Activated T-cell treated with anti-CD3 and anti-CD28 coated beads for 1 hour (primary cell): ENCODE data around the gene SIAH2.
A peak's percentile ranks its signal among the peaks of the same experiment; 100 is the strongest.
"Not testable (repeated sequence)": the region's sequence is repeated elsewhere in the genome, so short reads cannot be mapped to it uniquely, and the experiment has no call there.

Source experiments
- DNase-seq: peaks from one replicate; pipeline ENCODE4 v3.0.0-alpha.2; 2020; ENCODE audit warnings: low read depth

Gene SIAH2, protein sequence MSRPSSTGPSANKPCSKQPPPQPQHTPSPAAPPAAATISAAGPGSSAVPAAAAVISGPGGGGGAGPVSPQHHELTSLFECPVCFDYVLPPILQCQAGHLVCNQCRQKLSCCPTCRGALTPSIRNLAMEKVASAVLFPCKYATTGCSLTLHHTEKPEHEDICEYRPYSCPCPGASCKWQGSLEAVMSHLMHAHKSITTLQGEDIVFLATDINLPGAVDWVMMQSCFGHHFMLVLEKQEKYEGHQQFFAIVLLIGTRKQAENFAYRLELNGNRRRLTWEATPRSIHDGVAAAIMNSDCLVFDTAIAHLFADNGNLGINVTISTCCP

DNA sequence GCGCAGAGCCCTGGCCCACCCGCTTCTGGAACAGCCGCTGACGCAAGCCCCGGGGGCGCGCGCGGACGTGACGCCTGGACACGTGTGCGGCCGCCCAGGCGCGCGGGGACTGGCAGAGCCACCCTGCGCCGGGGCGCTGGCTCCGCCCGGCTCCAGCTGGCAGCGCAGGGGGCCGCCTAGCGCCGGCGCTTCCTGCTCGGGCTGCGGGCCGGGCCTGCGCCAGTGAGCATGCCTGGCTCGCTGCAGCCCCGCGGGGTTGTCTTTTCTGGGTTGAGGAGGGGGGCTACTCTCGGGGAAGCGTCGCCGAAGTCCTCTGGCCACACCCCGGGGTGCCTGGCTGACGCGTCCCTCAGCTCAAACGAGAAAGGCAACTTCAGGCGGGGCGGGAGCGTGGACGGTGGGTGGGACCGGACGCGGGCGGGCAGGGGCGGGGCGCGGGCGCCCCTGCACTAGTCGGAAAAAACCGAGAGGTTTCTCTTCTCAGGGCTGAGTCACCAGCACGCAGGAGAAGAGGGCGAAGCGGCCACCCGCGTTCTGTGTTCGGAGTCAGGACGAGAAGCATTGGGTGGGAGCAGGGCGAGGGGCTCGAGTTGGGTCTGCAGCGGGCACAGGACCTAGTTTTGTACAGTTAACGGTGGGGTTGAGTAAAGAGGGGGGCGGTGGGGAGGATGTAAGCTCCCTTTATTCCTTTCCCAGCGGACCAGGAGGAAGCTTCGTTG lies at the start of gene SIAH2:
Gene SIAH2 (minus strand): TSS at position 48 of the 719 bp plus-strand sequence. CDS start 320 bp downstream, outside the sequence.
- peak; percentile 87 for DNase-seq

DNA sequence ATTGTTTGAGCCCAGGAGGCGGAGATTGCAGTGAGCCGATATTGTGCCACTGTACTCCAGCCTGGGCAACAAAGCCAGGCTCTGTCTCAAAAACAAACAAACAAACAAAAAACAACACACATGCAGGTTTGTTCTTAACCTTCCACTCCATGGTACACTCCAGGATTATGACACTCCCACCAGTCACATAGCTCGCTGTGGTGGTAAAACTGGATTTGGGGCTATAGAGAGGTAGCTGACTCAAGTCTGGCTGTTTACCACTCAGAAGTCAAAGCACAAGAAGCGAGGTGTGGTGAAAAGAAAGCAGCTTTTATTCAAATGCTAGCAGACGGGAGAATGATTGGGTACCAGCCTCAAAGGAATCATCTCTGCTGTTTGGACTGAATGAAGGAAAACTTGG lies 49.0 kb upstream of the SIAH2 start:
- no peak for DNase-seq

DNA sequence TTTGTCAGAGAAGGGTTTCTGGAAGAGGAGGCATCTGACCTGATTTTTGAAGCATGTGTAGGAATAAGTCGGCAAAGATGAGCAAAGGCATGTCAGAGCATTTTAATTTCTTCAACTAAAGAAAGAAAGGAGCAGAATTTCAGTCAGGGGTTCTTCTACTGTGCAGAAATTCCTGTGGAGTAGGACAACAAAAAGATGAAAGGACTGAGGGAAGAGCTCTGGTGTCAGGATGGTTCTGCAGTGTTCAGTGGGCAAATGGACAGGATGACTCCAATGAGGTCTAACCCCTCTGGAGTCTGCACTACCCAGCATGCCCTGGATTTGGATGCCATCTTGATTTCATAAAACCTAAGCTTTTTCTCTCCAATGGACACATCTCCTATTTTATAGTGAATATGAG lies 47.7 kb upstream of the SIAH2 start:
- no peak for DNase-seq

DNA sequence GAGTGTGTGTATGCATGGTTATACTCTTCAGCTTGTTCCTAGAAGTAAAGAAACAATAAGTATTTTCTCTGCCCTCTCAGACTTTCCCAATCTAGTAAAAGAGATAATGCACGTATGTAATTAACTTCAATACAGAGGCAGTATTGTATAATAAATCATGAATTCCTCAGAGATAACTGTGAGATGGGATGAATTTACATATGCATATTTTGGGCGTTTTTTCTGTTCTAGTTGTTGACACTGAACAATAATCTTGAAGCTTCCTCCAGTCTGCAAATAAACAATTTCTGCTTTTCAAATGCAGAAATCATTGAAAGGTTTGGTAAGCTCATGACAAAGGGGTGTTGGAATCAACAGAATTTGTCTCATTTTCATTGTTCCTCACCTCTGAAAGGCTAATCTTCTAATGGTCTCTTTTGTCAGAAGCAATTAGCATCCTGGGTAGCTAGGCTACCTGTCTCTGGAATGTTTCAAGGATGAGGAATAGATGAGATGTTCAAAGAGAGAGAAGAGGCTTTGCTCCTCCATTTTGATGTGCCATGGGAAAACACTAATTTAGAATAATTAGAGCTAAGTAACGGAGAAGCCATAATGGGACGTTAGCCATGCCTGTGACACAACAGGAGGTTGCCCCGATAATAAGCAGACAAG lies 43.3 kb upstream of the SIAH2 start:
- no peak for DNase-seq

DNA sequence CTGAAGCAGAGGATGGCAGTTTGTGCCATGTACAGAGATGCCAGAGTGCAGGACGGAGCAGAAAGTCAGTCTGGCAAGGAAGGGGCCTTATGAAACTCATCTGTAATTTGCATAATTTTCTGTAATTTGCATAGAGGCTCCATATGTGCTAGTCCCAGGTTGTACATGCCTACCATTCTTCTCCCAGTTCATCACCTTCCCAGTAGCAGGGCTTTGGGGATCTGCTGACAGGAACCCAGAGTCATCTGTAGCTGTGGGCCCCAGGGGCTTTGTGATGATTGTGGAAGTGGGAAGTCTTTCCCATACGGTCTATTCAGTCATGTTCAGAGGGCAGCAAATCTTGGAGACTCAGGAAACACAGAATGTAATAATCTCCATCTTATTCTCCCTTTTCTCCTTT lies 42.4 kb upstream of the SIAH2 start:
- no peak for DNase-seq

DNA sequence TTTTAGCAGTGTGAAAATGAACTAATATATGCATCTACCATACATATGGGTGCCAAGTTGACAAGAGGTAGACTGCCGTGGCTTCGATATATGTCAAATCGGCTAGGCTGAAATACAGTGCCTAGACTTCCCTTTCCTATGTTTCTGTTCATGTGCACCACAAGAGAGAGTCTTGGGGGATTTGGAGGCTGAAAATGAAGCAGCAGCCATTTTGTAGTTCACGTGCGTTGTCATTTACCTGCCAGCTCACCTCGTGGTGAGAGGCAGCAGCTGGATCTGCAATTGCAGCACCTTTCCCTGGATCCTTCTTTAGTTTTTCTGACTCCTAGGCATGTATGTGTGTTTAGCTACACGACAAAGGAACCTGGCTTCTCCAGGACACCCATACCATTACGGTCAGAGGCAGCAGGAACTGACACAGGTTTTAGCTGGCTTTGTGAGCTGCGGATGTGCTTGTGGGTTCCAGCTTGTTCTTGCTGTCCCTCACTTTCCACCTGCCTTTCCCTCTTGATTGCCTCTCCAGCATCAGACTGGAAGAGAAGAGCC lies 40.5 kb upstream of the SIAH2 start:
- no peak for DNase-seq

DNA sequence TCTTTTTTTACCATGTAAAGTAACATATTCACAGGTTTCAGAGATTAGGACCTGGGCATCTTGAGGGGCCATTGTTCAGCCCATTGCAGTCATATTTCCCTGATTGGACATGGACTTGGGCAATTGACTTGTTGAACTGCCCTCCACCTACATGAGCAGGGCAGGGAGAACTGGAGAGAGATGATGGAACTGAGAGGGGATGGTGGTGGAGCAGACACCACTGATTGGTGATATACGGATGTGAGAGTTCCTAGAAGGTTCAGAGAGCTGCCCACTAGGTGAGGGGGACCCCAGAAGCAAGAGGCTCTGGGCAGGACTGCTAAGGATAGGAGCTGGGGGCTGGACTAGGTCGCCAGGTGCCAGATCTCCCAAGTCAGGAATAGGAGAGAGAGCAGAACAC lies 37.8 kb upstream of the SIAH2 start:
- no peak for DNase-seq

DNA sequence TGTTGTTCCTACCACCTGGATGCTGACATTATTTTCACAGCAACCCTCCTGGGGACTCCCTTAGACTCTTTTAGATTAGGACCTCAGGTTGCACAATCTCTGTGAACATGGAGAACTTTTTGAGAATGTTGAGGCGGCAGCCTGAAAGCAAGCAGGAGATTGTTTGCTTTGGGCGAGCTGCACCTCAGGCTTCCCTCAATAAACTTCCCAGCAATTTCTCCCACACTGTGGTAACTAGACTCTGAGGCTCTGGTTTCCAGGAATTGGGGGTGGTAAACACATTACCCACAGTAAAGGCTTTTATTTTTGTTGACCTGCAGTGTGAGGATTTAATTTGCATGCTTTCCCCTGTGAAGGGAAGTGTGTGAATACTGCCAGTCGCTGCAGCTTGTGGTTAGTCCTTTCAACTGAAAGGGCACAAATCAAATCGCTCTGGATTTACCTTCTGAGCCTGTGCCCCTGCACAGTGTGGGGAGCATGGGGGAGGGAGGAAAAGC lies 35.2 kb upstream of the SIAH2 start:
- no peak for DNase-seq

DNA sequence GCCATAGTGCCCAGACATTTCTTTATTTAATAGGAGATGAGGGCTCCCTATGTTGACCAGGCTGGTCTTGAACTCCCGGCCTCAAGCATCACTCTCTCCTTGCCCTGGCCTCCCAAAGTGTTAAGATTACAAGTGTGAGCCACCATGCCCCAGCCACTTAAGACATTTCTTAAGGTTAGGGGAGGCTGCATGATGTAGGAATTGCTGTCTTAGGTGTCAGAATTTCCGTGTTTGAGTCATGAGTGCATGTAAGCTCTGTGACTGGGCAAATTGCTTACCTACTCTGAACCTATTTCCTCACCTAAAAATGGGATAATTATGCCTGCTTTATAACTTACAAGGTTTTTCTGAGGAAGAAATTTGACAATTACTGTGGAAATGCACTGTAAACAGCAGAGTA lies 34.2 kb upstream of the SIAH2 start:
- no peak for DNase-seq

DNA sequence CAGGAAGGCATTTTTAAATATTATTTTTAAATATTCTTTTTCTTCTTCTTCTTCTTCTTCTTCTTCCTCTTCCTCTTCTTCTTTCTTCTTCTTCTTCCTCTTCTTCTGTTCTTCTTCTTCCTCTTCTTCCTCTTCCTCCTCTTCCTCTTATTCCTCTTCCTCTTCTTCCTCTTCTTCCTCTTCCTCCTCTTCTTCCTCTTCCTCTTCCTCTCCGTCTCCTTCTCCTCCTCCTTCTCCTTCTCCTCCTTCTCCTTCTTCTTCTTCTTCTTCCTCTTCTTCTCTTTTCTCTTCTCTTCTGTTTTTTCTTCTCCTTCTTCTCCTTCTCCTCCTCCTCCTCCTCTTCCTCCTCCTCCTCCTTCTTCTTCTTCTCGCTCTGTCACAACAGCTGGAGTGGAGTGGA lies 33.6 kb upstream of the SIAH2 start:
- DNase-seq: not testable (repeated sequence)

DNA sequence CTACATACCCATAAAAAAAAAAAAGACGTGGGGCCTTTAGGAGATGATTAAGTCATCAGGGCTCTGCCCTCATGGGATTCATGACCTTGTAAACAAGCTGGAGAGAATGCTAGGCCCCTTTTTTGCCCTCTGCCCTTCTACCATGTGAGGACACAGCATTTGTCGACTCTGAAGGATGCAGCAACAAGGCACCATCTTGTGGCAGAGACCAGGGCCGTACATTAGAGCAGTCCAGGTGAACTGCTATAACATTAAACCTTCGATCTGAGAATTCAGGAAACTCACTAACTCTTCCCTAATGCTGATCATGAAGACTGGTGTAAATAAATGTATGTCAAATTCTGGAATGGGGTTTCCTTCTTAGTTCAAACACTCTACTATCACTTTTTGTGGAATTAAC lies 30.7 kb upstream of the SIAH2 start:
- no peak for DNase-seq

DNA sequence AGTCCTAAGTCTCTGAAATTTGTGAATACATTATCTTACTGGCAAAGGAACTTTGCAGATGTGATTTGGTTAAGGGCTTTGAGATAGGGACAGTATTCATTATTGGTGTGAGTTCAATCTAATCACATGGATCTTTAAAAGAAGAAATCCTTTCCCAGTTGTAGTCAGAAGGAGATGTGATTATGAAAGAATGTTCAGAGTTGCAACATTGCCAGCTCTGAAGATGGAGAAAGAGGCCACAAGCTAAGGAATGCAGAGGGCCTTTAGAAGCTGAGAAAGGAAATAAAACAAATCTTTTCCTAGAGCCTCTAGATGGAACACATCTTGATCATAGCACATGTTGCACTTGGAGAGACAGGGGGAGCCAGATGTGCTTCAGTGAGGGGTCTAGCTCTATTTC lies 27.7 kb upstream of the SIAH2 start:
- no peak for DNase-seq

DNA sequence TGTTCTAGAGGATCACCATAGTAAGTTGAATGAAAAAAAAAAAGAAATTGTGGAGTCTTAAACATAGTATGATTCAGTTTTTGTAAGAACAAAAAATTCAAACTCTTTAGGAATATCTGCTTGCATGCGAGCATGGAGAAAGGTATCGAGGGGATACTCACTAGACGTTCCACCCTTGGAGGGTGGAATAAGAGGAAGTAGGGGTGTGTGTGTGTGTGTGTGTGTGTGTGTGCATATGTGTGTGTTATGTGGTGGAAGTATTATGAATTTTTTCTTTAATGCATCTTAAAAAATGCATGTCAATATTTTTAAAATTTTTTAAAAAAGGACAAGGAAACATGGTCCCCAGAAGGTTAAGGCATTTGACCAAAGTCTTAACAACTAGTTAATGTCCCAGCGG lies 26.5 kb upstream of the SIAH2 start:
- DNase-seq: no peak

DNA sequence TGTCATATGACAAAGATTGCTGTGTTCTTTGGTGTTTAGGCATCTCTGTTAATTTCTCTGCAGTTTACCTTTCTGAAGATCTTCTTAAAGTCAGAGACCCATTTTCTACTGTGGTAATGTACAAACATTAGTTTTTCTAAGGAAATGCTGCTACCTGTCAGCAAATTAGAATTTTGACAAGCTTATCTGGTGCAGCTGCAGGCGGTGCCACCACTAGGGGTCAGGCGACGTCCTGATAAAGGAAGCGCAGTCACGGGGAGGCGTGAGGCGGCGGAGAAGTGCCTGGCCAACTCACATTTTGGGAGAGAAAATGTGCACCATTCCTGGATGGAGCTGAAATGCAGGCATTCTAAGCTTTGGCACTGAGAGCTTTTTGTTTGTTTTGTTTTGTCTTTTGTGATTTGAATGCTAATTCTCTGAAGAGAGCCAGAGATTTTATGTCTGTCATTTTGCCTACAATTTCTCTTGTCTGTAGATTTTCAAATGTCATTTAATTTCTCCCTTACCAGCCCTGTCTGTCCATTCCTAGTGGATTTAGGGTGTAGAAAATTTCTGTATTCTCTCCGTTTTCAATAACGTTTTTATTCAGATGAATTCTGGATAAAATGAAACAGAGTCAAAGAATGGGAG lies 24.9 kb upstream of the SIAH2 start:
- peak; percentile 71 for DNase-seq

DNA sequence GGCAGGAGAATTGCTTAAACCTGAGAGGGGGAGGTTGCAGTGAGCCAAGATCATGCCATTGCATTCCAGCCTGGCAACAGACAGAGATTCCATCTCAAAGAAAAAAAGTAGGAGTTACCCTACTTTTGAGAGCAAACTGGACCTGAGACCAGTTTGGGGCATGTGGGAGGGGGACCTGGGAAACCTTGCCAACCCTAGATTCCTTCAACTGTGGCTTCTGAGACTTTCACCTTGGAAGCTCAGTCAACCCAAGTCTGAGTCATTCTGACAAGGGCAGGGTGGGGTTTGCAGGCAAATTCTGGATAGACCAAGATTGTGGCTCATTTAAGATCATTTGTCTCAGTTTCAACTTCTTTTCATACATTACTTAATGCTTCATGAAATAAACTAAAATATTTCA lies 23.8 kb upstream of the SIAH2 start:
- no peak for DNase-seq

DNA sequence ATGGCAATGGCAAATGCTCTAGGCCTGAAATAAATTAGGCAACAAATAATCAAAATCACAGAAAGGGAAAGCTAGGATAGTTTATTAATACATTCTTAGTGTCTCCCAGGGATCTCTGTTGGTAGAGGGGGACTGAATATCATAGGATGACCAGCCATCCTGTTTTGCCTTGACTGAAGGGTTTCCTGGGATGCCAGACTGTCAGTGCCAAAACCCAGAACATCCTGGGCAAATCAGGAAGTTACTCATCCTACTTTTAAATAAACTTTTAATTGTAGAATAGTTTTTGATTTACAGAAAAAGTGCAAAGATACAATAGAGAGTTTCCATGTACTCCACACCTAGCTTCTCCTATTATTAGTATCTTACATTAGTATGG lies 21.8 kb upstream of the SIAH2 start:
- no peak for DNase-seq

DNA sequence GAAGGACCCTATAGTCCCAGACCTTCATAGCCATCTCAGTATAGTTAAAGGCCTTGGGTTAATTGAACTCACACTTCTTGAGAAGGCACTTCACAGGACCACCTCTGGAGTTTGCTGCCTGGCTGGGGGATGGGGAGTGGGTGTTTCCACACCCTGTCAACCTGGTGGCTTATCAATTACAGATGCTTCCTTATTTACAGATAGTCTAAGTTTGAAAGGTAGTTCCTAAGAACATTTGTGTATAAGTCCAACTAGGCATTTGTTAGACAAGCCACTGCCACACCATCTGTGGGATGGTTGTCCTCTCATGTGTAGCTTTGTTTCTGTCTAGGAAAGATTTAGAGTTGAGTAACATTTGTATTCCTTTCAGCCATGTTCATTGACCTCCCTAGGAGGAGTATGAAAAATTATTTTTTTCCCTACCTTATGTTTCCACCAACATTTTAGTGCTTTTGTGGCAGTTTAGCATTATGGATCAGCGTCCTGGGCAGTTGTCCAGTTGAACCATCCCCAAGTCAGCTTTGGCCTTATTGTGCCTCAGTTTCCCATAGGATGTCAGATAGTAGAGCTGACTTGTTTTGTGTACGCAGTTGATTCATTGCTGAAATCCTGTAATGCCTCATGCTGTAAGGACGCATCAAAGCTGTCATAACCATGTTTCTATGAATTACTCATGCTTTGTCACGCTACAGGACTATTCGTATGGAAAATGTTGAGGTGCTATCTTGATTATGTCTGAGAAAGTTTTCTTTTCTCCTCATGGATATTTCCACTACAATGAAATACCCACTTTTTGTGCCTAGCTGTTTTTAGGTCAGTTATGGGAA lies 21.2 kb upstream of the SIAH2 start:
- DNase-seq: no peak

DNA sequence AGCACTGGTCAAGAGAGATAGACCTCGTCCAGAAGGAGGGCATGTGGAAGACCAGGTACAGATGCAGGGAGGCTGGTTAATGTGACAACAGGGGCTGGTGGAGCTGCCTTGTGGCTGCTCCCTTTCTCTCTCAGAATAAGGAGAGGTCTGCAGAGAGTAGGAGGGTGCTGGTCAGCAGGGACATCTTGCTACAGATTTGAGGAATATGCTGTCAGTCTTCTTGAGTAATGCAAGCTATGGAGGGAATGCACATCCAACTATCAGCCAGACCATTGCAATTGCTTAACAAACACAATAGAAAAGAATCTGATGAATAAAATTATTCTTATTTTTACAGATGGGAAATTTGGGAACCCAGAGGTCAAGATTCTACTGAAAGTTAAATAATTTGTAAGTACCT lies 20.3 kb upstream of the SIAH2 start:
- DNase-seq: no peak

DNA sequence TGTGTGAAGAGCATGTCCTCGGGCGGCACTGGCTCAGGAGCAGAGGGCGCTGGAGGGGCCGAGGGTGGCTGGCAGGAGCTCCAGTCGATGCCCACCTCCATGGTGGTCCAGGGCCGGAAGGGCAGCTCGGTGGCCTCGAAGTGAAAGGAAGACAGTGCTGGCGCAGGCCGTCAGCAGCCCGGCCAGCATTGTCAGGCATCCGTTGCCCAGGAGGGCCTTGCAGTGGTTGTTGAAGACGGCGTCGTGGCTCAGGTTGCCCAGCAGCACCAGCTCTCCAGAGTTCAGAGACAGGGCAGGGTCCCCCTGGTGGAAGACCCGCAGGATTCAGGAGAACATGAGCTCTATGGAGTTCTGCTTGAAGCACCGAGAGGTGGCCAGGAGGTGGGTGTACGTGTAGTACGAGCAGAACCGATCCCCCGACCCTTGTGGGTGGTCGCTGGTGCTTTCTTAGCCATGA lies 16.5 kb upstream of the SIAH2 start:
- DNase-seq: no peak

DNA sequence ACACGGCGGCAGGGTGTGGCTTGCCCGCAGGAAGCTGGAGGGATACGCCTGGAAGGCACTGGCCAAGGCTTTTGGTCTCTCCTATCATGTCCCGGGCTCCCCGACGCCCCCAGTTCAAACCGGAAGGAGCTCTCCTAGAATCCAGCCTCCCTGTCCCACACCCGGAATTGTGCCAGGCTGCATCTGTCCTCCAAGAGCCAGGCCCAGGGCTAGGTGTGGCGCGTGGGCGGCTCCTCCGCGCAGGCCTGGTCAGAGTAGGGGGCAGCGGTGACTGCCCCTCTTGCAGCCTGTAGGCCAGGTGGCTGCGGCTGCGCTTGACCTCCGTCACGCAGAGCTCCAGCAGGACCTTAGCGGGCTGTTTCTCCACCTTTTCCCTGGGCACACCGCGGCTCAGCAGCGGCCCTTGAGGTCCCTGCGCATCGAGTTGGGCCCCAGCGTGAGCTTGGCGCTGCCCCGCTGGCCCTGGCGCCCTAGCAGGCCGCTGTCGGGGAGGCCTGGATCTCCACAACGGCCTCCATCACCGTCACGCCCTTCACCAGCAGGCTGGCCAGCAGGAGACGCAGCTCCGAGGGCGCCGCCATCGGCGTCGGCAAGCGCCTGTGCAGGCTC lies 15.9 kb upstream of the SIAH2 start:
- DNase-seq: no peak

DNA sequence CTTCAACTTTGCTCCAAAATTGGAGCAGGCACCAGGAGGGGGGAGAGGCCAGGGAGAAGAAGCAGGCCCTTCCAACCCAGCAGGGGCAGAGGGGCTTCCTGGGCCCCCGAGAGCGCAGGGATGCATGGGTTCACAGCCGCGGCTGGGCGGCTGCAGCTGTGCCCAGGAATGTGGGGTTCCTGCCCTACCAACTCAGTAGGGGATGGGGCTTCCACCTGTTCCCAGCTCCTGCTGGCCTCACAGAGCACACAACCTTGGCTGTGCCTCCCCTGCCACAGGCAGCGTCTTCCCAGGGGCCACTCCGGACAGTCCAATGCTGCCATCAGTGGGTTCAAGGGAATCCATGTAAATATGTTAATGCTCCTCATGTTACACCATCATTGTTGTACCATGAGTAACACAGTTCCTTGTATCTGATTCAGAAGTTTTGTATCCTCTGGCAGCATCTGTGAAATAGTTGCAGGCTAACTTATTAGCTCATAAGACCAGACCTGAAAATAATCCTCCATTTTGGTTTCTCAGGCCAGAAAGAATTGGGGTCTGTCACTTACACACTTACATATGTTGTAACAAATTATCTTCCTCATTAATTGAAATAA lies 12.1 kb upstream of the SIAH2 start:
- no peak for DNase-seq
